Liver (tissue), 3 donors: ENCODE measurements around the gene DSCAM.

Source experiments
- EGR1 ChIP-seq, 2 donors: IDR thresholded peaks; 2 replicates each; pipeline ENCODE4 v1.6.1; 2016 to 2018; ENCODE audit warnings: antibody characterized with exemption in 2 of 2, low read depth in 2 of 2
- NR2F2 ChIP-seq: IDR thresholded peaks from 2 replicates; pipeline ENCODE4 v1.6.1; 2016; ENCODE audit warnings: antibody characterized with exemption
- REST ChIP-seq: IDR thresholded peaks from 2 replicates; pipeline ENCODE4 v1.6.1; 2016; ENCODE audit warnings: antibody characterized with exemption, mild to moderate bottlenecking
- SP1 ChIP-seq: IDR thresholded peaks from 2 replicates; pipeline ENCODE4 v1.6.1; 2018; ENCODE audit warnings: antibody characterized with exemption, mild to moderate bottlenecking
- TAF1 ChIP-seq: conservative IDR thresholded peaks from 2 replicates; pipeline ENCODE4 v1.6.1; 2016; ENCODE audit warnings: antibody characterized with exemption, mild to moderate bottlenecking
- YY1 ChIP-seq: IDR thresholded peaks from 2 replicates; pipeline ENCODE4 v1.6.1; 2016; ENCODE audit warnings: antibody characterized with exemption, mild to moderate bottlenecking
- TF ChIP-seq, protein P1 (sequence below): fragments of 150-350 bp; IDR thresholded peaks from 2 replicates; pipeline ENCODE4 v1.5.1; 2017; ENCODE audit warnings: improper control_type of control experiment, low read depth, low read length; ENCODE audit not compliant: missing input control
- TF ChIP-seq, protein P2 (sequence below): IDR thresholded peaks from 2 replicates; pipeline ENCODE4 v1.6.1; 2016; ENCODE audit warnings: antibody characterized with exemption
- TF ChIP-seq, protein P3 (sequence below): IDR thresholded peaks from 2 replicates; pipeline ENCODE4 v1.6.1; 2016; ENCODE audit warnings: antibody characterized with exemption
- donor health status: healthy.
- donor health status: healthy.

DNA sequence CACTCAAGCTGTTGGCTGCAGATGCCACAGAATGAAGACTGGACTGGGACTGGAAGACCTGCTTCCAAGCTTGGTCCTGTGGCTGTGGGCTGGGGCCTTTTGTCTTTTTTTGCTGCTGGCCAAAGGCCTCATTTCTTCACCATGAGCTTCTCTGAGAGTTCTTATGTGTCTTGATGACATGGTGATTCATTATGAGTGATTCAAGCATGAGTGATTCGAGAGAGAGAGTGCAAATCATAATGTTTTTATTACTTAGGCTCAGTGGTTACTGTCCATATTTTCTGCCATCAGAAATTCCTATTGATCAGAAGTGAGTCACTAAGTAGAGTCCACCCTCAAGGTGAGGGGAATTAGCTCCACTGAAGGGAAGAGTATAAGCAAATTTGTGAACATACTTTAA is 885.7 kb downstream of the DSCAM start:
- TF ChIP-seq, protein P1, sequence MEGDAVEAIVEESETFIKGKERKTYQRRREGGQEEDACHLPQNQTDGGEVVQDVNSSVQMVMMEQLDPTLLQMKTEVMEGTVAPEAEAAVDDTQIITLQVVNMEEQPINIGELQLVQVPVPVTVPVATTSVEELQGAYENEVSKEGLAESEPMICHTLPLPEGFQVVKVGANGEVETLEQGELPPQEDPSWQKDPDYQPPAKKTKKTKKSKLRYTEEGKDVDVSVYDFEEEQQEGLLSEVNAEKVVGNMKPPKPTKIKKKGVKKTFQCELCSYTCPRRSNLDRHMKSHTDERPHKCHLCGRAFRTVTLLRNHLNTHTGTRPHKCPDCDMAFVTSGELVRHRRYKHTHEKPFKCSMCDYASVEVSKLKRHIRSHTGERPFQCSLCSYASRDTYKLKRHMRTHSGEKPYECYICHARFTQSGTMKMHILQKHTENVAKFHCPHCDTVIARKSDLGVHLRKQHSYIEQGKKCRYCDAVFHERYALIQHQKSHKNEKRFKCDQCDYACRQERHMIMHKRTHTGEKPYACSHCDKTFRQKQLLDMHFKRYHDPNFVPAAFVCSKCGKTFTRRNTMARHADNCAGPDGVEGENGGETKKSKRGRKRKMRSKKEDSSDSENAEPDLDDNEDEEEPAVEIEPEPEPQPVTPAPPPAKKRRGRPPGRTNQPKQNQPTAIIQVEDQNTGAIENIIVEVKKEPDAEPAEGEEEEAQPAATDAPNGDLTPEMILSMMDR: no peak
- no peak for TF ChIP-seq NR2F2
- TF ChIP-seq TAF1: no peak
- TF ChIP-seq REST: no peak
- TF ChIP-seq SP1: no peak
- TF ChIP-seq, protein P2, sequence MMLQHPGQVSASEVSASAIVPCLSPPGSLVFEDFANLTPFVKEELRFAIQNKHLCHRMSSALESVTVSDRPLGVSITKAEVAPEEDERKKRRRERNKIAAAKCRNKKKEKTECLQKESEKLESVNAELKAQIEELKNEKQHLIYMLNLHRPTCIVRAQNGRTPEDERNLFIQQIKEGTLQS: no peak
- TF ChIP-seq YY1: no peak
- TF ChIP-seq EGR1 (IDR thresholded peaks at IDR 0.05; ENCODE audit: low read depth in 2 of 2): no peak
- TF ChIP-seq, protein P3, sequence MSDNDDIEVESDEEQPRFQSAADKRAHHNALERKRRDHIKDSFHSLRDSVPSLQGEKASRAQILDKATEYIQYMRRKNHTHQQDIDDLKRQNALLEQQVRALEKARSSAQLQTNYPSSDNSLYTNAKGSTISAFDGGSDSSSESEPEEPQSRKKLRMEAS: no peak
